ENCODE data around the gene IGF1R.

DNA sequence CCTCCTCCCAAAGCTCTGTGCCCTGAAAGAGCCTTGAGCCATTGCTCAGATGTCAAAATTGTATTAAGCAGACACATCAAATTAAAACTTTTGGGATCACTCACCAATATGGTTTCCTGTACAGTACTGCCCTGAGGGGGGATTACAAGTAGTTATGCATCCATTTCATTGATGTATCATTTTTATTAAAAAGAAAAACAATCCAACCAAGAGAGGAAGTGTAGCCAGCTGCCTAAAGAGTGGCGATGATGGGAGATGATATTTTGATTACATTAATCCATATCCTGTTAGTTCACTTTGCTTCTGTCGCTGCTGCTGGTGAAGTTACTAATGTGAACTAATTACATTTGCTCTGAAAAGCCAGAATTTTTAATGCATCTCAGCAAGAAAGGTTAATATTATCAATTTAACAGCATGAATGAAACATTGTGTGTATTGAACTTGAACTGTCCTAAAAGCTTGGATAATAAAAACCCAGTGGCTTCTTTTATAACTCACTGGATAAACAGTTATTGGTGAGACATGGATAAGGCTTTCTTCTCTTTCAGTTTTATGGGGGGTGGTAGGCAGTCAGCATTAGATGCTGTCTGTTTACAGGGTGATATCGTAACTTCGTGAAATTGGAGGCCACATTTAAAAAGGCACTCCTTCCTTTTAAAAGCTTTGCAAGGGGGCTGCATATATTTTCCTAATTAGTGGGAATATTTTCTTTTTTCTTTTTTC lies 87.7 kb downstream of the IGF1R start:
- no peak for TF ChIP-seq CTCF (IDR thresholded peaks at IDR 0.05)
- no peak for TF ChIP-seq EP300 (IDR thresholded peaks at IDR 0.05; ENCODE audit: low read depth)
- no peak for TF ChIP-seq POLR2AphosphoS5 (IDR thresholded peaks at IDR 0.05)

Measured in transverse colon (tissue), 4 donors.